Daoy (cell line): ENCODE measurements around the gene SPARCL1. TPM values are rescaled to one million over a fixed set of nuclear protein-coding genes. Genes with fewer than 3 reads are reported as not detected.
"Not testable (repeated sequence)": the region's sequence is repeated elsewhere in the genome, so short reads cannot be mapped to it uniquely, and the experiment has no call there.

Experiments used
- DNase-seq: peaks from one replicate; pipeline ENCODE4 v3.0.0-alpha.2; 2015; ENCODE audit warnings: low read depth
- total RNA-seq: library from RNA; depleted of rRNA; stranded (reverse); fragments of >200 nt; shearing (Covaris generic); gene quantifications from 2 replicates; pipeline ENCODE4 v1.2.3, GENCODE V29; 2014; rRNA removed

The SPARCL1 gene
- not detected in 2 replicates for total RNA-seq

GRCh38 chr4:87529187-87529586 is at the start of gene SPARCL1:
TSS of gene SPARCL1 (minus strand) at chr4:87529376. CDS start at chr4:87499574, 29,802 bp downstream.
- DNase-seq = no peak

GRCh38 chr4:87575983-87576382 is 46.8 kb upstream of the SPARCL1 start:
- no peak for DNase-seq

GRCh38 chr4:87575408-87575807 is 46.2 kb upstream of the SPARCL1 start:
- DNase-seq = no peak

- peak; percentile 11 for DNase-seq
These were observed 45.8 kb upstream of the SPARCL1 start for GRCh38 chr4:87574996-87575395.

- DNase-seq = not testable (repeated sequence)
These were observed 45.2 kb upstream of the SPARCL1 start for GRCh38 chr4:87574376-87574775.

- DNase-seq = no peak
These were observed 41.2 kb upstream of the SPARCL1 start for GRCh38 chr4:87570290-87570805.

- no peak for DNase-seq
These were observed 38.0 kb upstream of the SPARCL1 start for GRCh38 chr4:87567191-87567590.

- no peak for DNase-seq
These were observed 37.1 kb upstream of the SPARCL1 start for GRCh38 chr4:87566276-87566675.

- DNase-seq = no peak
These were observed 36.6 kb upstream of the SPARCL1 start for GRCh38 chr4:87565746-87566145.

- DNase-seq = no peak
These were observed 31.6 kb upstream of the SPARCL1 start for GRCh38 chr4:87560802-87561201.

GRCh38 chr4:87559090-87559837 is 30.1 kb upstream of the SPARCL1 start:
- peak; percentile 11 for DNase-seq

- no peak for DNase-seq
These were observed 28.2 kb upstream of the SPARCL1 start for GRCh38 chr4:87557348-87557747.

- DNase-seq = peak; percentile 58
These were observed 26.8 kb upstream of the SPARCL1 start for GRCh38 chr4:87555773-87556619.

GRCh38 chr4:87553182-87553581 is 24.0 kb upstream of the SPARCL1 start:
- DNase-seq = no peak

- DNase-seq = no peak
These were observed 22.2 kb upstream of the SPARCL1 start for GRCh38 chr4:87551361-87551760.

- DNase-seq = no peak
These were observed 18.0 kb upstream of the SPARCL1 start for GRCh38 chr4:87547016-87547708.

GRCh38 chr4:87545052-87545451 is 15.9 kb upstream of the SPARCL1 start:
- no peak for DNase-seq

GRCh38 chr4:87543835-87544461 is 14.8 kb upstream of the SPARCL1 start:
- DNase-seq = peak; percentile 15

- DNase-seq = no peak
These were observed 13.6 kb upstream of the SPARCL1 start for GRCh38 chr4:87542734-87543312.

- DNase-seq = no peak
These were observed 13.0 kb upstream of the SPARCL1 start for GRCh38 chr4:87541956-87542709.
